ENCODE data around the gene CUBN. TPM values are rescaled to one million over a fixed set of nuclear protein-coding genes. Genes with fewer than 3 reads are reported as not detected.

Gene CUBN
- total and polyA plus RNA-seq, 2 of the 13 experiments (the other 11 are each of a cell fraction or from before 2014, with no cell fraction given): 0.27 to 0.32 TPM

DNA sequence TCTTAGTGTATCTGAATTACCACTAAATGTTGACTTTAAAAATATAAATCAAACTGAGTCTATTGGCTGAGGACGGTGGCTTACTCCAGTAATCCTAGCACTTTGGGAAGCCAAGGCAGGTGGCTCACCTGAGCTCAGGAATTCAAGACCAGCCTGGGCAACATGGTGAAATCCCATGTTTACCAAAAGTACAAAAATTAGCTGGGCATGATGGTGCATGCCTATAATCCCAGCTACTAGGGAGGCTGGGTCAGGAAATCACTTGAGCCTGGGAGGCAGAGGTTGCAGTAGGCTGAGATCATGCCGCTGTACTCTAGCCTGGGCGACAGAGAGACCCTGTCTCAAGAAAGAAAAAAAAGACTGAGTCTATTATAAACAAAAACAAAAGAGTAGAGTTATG is 205.9 kb downstream of the CUBN start:
- ATAC-seq (no peak), FAIRE-seq (no peak), DNase-seq (ENCODE audit: low spot score) (no peak)
- no peak overlapping the region for H3K4me2 ChIP-seq (ENCODE audit: low read depth, low read length)
- no peaks in the 10 kb centered on the region for H3K9me3 ChIP-seq (ENCODE audit: low read length)
- no peak overlapping the region for H2AFZ ChIP-seq (ENCODE audit: low read length)
- ChIA-PET CTCF (ENCODE audit: low intra/inter-chr PET ratio, low total read pairs) (no interaction called here), POLR2A (no interaction called here)
- TF ChIP-seq, protein P1, sequence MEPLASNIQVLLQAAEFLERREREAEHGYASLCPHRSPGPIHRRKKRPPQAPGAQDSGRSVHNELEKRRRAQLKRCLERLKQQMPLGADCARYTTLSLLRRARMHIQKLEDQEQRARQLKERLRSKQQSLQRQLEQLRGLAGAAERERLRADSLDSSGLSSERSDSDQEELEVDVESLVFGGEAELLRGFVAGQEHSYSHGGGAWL (CRISPR knock-in tag; IDR thresholded peaks at IDR 0.05): no peak
- no peak for TF ChIP-seq ZEB1 (IDR thresholded peaks at IDR 0.05; ENCODE audit: insufficient replicate concordance, low read depth)
- no peak for TF ChIP-seq ERF (CRISPR knock-in tag; IDR thresholded peaks at IDR 0.05)
- TF ChIP-seq GABPB1 (CRISPR knock-in tag; IDR thresholded peaks at IDR 0.05): no peak
- TF ChIP-seq HNRNPH1 (optimal IDR thresholded peaks at IDR 0.05; ENCODE audit: low read depth, low read length): no peak
- no peak for TF ChIP-seq DNMT1 (CRISPR knock-in tag; IDR thresholded peaks at IDR 0.05)
- no peak for TF ChIP-seq TCF7 (IDR thresholded peaks at IDR 0.05; ENCODE audit: low read depth)
- no peak for TF ChIP-seq GLMP (CRISPR knock-in tag; IDR thresholded peaks at IDR 0.05; ENCODE audit: borderline replicate concordance)
- no peak for TF ChIP-seq ARHGAP35 (CRISPR knock-in tag; IDR thresholded peaks at IDR 0.05; ENCODE audit: borderline replicate concordance)
- TF ChIP-seq MIER3 (CRISPR knock-in tag; IDR thresholded peaks at IDR 0.05; ENCODE audit: borderline replicate concordance): no peak
- TF ChIP-seq ZNF20 (CRISPR knock-in tag; IDR thresholded peaks at IDR 0.05): no peak
- TF ChIP-seq ZNF841 (CRISPR knock-in tag; IDR thresholded peaks at IDR 0.05; ENCODE audit: borderline replicate concordance): no peak
- no peak for TF ChIP-seq ZFP1 (CRISPR knock-in tag; IDR thresholded peaks at IDR 0.05)
- no peak for TF ChIP-seq NFATC3 (CRISPR knock-in tag; IDR thresholded peaks at IDR 0.05)
- TF ChIP-seq ZNF274 (CRISPR knock-in tag; IDR thresholded peaks at IDR 0.05): no peak
- no peak for TF ChIP-seq ZNF558 (CRISPR knock-in tag; IDR thresholded peaks at IDR 0.05; ENCODE audit: borderline replicate concordance)
- TF ChIP-seq ZSCAN22 (CRISPR knock-in tag; IDR thresholded peaks at IDR 0.05): no peak
- no peak for TF ChIP-seq SMAD1 (CRISPR knock-in tag; IDR thresholded peaks at IDR 0.05; ENCODE audit: borderline replicate concordance, low read depth)
- no peaks in the 10 kb centered on the region for H3K36me3 ChIP-seq (replicated peaks in 1 of 2; ENCODE audit: control insufficient read depth in 1 of 2, insufficient read depth in 2 of 2, low read length in 2 of 2)
- 62% methylated on average over 3 of the region's 3 CpGs for WGBS (ENCODE audit: low lambda C conversion rate)
- no peak overlapping the region for H3K9ac ChIP-seq (ENCODE audit: insufficient read depth, low read depth, low read length)
- no peaks in the 10 kb centered on the region for H3K27me3 ChIP-seq (ENCODE audit: control insufficient read depth in 1 of 2, insufficient read depth in 2 of 2, low read length in 2 of 2)
- in situ Hi-C loops (cut with HindIII; ENCODE audit: extremely low pct_ligation_motif_present, low pct_unique_long_range_greater_than_20kb): no loop called here
- H3K27ac ChIP-seq (ENCODE audit: extremely low read length, insufficient read depth, low read length): no peak overlapping the region
- H4K20me1 ChIP-seq (ENCODE audit: insufficient read depth, low read length): no peaks in the 10 kb centered on the region
- H3K79me2 ChIP-seq (ENCODE audit: insufficient read depth, low read length): no peaks in the 10 kb centered on the region
- intact Hi-C loops (cut with micrococcal nuclease; ENCODE audit: unreplicated experiment): no loop called here
- no peaks in the 10 kb centered on the region for H3K4me1 ChIP-seq (ENCODE audit: insufficient read depth, low read length)
- H3K4me3 ChIP-seq (replicated peaks in 1 of 3; ENCODE audit: insufficient read depth in 1 of 3, low read depth in 2 of 3, low read length in 3 of 3): no peak overlapping the region
- no TSS peak for BruUV-seq (replicated peaks)
